Measurements from ENCODE around the gene BZW2.

BZW2 gene

GRCh38 chr7:16648551-16648950 is 2.6 kb downstream of the BZW2 start:
- DNase-seq (ENCODE audit: low spot score) (no peak), ATAC-seq (ENCODE audit: low read depth) (no peak)
- TF ChIP-seq, protein P1, sequence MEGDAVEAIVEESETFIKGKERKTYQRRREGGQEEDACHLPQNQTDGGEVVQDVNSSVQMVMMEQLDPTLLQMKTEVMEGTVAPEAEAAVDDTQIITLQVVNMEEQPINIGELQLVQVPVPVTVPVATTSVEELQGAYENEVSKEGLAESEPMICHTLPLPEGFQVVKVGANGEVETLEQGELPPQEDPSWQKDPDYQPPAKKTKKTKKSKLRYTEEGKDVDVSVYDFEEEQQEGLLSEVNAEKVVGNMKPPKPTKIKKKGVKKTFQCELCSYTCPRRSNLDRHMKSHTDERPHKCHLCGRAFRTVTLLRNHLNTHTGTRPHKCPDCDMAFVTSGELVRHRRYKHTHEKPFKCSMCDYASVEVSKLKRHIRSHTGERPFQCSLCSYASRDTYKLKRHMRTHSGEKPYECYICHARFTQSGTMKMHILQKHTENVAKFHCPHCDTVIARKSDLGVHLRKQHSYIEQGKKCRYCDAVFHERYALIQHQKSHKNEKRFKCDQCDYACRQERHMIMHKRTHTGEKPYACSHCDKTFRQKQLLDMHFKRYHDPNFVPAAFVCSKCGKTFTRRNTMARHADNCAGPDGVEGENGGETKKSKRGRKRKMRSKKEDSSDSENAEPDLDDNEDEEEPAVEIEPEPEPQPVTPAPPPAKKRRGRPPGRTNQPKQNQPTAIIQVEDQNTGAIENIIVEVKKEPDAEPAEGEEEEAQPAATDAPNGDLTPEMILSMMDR (IDR thresholded peaks at IDR 0.05; ENCODE audit: poor library complexity, severe bottlenecking): no peak
- Histone ChIP-seq H3K4me3 (ENCODE audit: severe bottlenecking) (no peak overlapping the region), H3K27me3 (ENCODE audit: insufficient read depth, poor library complexity, severe bottlenecking) (no peaks in the 10 kb centered on the region), H3K27ac (ENCODE audit: poor library complexity, severe bottlenecking) (peak overlapping the region; percentile 32), H3K4me1 (ENCODE audit: insufficient read depth, poor library complexity, severe bottlenecking) (peaks cover 54% of the 10 kb centered on the region), H3K9me3 (ENCODE audit: severe bottlenecking) (no peaks in the 10 kb centered on the region), H3K36me3 (ENCODE audit: low read depth) (no peaks in the 10 kb centered on the region; the same call in 1 of the 2 replicates)

DNA sequence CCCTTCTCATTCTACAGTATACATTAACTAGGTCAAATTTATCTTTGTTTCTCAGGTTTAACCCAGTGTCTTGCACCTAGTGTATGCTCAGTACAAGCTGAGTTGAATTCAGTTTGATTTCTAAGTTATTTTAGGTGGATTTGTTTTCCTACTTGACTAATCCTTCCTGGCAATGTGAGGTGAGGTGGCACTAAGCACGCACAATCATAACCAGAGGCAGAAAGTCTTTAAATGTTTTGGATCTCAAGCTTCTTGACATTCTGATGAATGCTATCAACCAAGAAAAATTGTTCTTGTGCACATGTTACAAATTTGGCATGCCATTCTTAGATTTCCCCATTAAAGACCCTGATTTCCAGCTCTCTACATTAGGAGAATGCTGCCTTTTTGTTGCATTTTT is 3.2 kb downstream of the BZW2 start:
- Histone ChIP-seq H3K36me3 (ENCODE audit: low read depth) (no peaks in the 10 kb centered on the region; the same call in 1 of the 2 replicates), H3K27ac (ENCODE audit: poor library complexity, severe bottlenecking) (peak overlapping the region; percentile 32), H3K4me1 (ENCODE audit: insufficient read depth, poor library complexity, severe bottlenecking) (peaks cover 57% of the 10 kb centered on the region), H3K9me3 (ENCODE audit: severe bottlenecking) (no peaks in the 10 kb centered on the region), H3K4me3 (ENCODE audit: severe bottlenecking) (no peak overlapping the region), H3K27me3 (ENCODE audit: insufficient read depth, poor library complexity, severe bottlenecking) (no peaks in the 10 kb centered on the region)
- DNase-seq (ENCODE audit: low spot score): no peak
- no peak for ATAC-seq (ENCODE audit: low read depth)
- TF ChIP-seq, protein P1 (IDR thresholded peaks at IDR 0.05; ENCODE audit: poor library complexity, severe bottlenecking): no peak

DNA sequence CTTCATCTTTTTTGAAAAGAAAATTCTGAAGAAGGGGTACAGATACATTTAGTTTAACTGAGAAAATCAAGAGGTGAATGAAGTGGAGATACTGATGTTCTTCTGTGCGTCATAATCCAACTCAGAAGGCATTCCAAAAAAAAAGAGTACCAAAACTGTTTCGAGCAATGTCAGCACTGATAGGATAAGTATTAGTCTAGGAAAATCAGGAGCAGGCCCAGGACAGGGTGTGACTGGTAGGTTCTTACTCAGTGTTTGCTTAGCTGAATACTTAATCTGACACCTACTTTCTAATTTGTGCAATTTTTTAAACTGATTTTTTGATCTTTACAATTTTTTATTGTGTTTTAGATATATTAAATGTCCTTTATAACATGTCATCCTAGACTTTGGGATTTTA is 4.3 kb downstream of the BZW2 start:
- ATAC-seq (ENCODE audit: low read depth): peak; percentile 24; the same call in 1 of the 3 replicates
- DNase-seq (ENCODE audit: low spot score): no peak
- Histone ChIP-seq H3K4me1 (ENCODE audit: insufficient read depth, poor library complexity, severe bottlenecking) (peaks cover 62% of the 10 kb centered on the region), H3K27me3 (ENCODE audit: insufficient read depth, poor library complexity, severe bottlenecking) (no peaks in the 10 kb centered on the region), H3K4me3 (ENCODE audit: severe bottlenecking) (no peak overlapping the region), H3K27ac (ENCODE audit: poor library complexity, severe bottlenecking) (peak overlapping the region; percentile 32), H3K9me3 (ENCODE audit: severe bottlenecking) (no peaks in the 10 kb centered on the region), H3K36me3 (ENCODE audit: low read depth) (no peaks in the 10 kb centered on the region; the same call in 1 of the 2 replicates)
- TF ChIP-seq, protein P1 (IDR thresholded peaks at IDR 0.05; ENCODE audit: poor library complexity, severe bottlenecking): no peak

DNA sequence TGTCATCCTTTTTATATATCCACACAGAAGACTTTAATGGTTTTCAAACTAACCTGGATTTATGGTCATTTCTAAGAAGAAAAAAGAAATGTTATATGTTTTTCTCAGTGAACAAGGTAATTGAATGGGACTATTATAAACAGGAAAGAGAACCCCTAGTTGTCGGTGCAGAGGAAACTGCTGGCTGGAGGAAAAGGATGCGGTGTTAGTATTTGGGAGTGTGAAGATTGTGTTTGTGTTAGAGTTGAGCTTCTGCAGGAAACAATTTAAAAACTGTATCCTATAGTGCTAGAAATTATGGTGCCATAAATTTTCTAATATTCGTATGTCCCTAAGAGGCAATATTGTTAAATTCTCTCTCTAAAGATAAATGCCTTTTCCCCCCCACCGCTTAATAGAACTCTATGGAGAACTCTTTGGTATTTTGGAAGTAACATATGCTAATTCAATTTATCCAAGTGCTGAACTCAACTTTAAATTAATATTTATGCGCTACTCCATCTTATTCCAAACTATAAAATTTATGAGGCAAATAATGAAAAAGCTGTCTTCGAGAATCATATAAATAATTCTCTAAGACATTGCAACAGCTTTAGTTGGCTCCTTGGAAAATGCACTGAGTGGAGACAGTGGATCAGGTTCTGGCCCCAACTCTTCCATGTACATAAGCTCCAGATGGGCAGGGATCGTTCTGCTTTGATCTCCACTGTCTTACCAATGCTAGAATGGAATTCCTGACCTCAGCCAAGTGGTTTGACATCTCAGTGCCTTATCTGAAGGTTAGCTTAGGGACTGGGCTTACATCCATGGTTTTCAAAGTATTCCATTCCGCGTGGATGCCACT is 5.6 kb downstream of the BZW2 start:
- Histone ChIP-seq H3K9me3 (ENCODE audit: severe bottlenecking) (no peaks in the 10 kb centered on the region), H3K27me3 (ENCODE audit: insufficient read depth, poor library complexity, severe bottlenecking) (no peaks in the 10 kb centered on the region), H3K4me3 (ENCODE audit: severe bottlenecking) (no peak overlapping the region), H3K4me1 (ENCODE audit: insufficient read depth, poor library complexity, severe bottlenecking) (peaks cover 65% of the 10 kb centered on the region), H3K36me3 (ENCODE audit: low read depth) (no peaks in the 10 kb centered on the region; the same call in 1 of the 2 replicates), H3K27ac (ENCODE audit: poor library complexity, severe bottlenecking) (peak overlapping the region; percentile 54)
- no peak for DNase-seq (ENCODE audit: low spot score)
- TF ChIP-seq, protein P1 (IDR thresholded peaks at IDR 0.05; ENCODE audit: poor library complexity, severe bottlenecking): no peak
- no peak for ATAC-seq (ENCODE audit: low read depth)

GRCh38 chr7:16652240-16652583 is 6.2 kb downstream of the BZW2 start:
- Histone ChIP-seq H3K9me3 (ENCODE audit: severe bottlenecking) (no peaks in the 10 kb centered on the region), H3K27me3 (ENCODE audit: insufficient read depth, poor library complexity, severe bottlenecking) (no peaks in the 10 kb centered on the region), H3K4me3 (ENCODE audit: severe bottlenecking) (no peak overlapping the region), H3K4me1 (ENCODE audit: insufficient read depth, poor library complexity, severe bottlenecking) (peaks cover 64% of the 10 kb centered on the region), H3K36me3 (ENCODE audit: low read depth) (no peaks in the 10 kb centered on the region; the same call in 1 of the 2 replicates), H3K27ac (ENCODE audit: poor library complexity, severe bottlenecking) (peak overlapping the region; percentile 54)
- ATAC-seq (ENCODE audit: low read depth) (no peak), DNase-seq (ENCODE audit: low spot score) (no peak)
- TF ChIP-seq, protein P1 (IDR thresholded peaks at IDR 0.05; ENCODE audit: poor library complexity, severe bottlenecking): no peak
